Liver (tissue), 3 donors: ENCODE results near the gene IRF8.

ENCODE experiments used
- EGR1 ChIP-seq, 2 donors: IDR thresholded peaks; 2 replicates each; pipeline ENCODE4 v1.6.1; 2016 to 2018; ENCODE audit warnings: antibody characterized with exemption in 2 of 2, low read depth in 2 of 2
- GABPA ChIP-seq, 2 donors: IDR thresholded peaks in 1 of 2; conservative IDR thresholded peaks in 1 of 2; 2 replicates each; pipeline ENCODE4 v1.6.1; 2016; ENCODE audit warnings: antibody characterized with exemption in 2 of 2, mild to moderate bottlenecking in 1 of 2, moderate library complexity in 1 of 2
- RAD21 ChIP-seq, 2 donors: IDR thresholded peaks; 2 replicates each; pipeline ENCODE4 v1.6.1; 2016; ENCODE audit warnings: antibody characterized with exemption in 2 of 2, mild to moderate bottlenecking in 2 of 2
- SP1 ChIP-seq: IDR thresholded peaks from 2 replicates; pipeline ENCODE4 v1.6.1; 2018; ENCODE audit warnings: antibody characterized with exemption, mild to moderate bottlenecking
- YY1 ChIP-seq: IDR thresholded peaks from 2 replicates; pipeline ENCODE4 v1.6.1; 2016; ENCODE audit warnings: antibody characterized with exemption, mild to moderate bottlenecking
- TF ChIP-seq, protein P1 (sequence below): fragments of 150-350 bp; IDR thresholded peaks from 2 replicates; pipeline ENCODE4 v1.5.1; 2017; ENCODE audit warnings: improper control_type of control experiment, low read depth, low read length; ENCODE audit not compliant: missing input control
- TF ChIP-seq, protein P2 (sequence below): IDR thresholded peaks from 2 replicates; pipeline ENCODE4 v1.6.1; 2016; ENCODE audit warnings: antibody characterized with exemption
- TF ChIP-seq, protein P3 (sequence below): IDR thresholded peaks from 2 replicates; pipeline ENCODE4 v1.6.1; 2016; ENCODE audit warnings: antibody characterized with exemption, mild to moderate bottlenecking
- donor health status: healthy.
- donor health status: healthy.

DNA sequence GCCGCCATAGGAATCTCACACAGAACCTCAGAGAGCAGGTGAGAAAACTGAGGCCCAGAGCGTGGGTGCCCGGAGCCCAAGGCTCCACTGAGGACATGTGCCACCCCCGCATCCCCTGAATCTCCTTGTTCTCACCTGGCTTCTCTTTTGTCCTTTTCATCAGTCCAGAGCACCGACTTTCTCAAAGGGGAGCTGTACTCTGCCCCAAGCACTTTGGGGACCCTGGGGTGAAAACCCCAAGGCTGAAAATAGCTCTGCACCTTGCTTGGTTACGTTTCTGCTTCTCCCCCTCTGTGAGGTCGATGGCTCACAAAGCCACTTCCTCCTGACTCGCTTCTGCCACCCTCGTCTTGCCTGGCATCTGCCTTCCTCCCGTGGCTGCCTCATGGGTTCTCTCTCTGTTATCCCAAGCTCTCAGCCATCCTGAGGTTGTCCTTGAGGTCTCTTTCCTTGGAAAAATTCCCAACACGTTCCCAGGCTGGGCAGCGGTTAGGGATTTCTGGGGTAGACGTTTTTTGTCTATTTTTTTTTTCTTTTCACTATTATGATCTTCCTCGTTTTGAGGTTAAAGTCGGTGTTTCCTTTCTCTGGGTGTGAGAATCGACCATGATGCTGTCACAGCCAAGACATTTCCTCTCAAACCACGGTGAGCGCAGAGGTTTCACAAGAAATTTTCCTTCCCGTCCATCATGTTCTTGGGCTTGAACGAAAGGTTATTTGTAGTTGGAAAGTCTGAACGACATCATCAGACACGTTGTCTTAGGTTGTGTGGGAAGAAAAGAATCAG lies 37.2 kb downstream of the IRF8 start:
- TF ChIP-seq, protein P1, sequence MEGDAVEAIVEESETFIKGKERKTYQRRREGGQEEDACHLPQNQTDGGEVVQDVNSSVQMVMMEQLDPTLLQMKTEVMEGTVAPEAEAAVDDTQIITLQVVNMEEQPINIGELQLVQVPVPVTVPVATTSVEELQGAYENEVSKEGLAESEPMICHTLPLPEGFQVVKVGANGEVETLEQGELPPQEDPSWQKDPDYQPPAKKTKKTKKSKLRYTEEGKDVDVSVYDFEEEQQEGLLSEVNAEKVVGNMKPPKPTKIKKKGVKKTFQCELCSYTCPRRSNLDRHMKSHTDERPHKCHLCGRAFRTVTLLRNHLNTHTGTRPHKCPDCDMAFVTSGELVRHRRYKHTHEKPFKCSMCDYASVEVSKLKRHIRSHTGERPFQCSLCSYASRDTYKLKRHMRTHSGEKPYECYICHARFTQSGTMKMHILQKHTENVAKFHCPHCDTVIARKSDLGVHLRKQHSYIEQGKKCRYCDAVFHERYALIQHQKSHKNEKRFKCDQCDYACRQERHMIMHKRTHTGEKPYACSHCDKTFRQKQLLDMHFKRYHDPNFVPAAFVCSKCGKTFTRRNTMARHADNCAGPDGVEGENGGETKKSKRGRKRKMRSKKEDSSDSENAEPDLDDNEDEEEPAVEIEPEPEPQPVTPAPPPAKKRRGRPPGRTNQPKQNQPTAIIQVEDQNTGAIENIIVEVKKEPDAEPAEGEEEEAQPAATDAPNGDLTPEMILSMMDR, result no peak
- no peak for TF ChIP-seq SP1
- no peak for TF ChIP-seq YY1
- TF ChIP-seq RAD21 (IDR thresholded peaks at IDR 0.05), result no peak
- no peak for TF ChIP-seq EGR1 (IDR thresholded peaks at IDR 0.05; ENCODE audit: low read depth in 2 of 2)
- TF ChIP-seq, protein P2, sequence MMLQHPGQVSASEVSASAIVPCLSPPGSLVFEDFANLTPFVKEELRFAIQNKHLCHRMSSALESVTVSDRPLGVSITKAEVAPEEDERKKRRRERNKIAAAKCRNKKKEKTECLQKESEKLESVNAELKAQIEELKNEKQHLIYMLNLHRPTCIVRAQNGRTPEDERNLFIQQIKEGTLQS, result no peak
- TF ChIP-seq GABPA (IDR thresholded peaks at IDR 0.05 in 1 of 2, conservative IDR thresholded peaks at IDR 0.05 in 1 of 2), result no peak
- TF ChIP-seq, protein P3, sequence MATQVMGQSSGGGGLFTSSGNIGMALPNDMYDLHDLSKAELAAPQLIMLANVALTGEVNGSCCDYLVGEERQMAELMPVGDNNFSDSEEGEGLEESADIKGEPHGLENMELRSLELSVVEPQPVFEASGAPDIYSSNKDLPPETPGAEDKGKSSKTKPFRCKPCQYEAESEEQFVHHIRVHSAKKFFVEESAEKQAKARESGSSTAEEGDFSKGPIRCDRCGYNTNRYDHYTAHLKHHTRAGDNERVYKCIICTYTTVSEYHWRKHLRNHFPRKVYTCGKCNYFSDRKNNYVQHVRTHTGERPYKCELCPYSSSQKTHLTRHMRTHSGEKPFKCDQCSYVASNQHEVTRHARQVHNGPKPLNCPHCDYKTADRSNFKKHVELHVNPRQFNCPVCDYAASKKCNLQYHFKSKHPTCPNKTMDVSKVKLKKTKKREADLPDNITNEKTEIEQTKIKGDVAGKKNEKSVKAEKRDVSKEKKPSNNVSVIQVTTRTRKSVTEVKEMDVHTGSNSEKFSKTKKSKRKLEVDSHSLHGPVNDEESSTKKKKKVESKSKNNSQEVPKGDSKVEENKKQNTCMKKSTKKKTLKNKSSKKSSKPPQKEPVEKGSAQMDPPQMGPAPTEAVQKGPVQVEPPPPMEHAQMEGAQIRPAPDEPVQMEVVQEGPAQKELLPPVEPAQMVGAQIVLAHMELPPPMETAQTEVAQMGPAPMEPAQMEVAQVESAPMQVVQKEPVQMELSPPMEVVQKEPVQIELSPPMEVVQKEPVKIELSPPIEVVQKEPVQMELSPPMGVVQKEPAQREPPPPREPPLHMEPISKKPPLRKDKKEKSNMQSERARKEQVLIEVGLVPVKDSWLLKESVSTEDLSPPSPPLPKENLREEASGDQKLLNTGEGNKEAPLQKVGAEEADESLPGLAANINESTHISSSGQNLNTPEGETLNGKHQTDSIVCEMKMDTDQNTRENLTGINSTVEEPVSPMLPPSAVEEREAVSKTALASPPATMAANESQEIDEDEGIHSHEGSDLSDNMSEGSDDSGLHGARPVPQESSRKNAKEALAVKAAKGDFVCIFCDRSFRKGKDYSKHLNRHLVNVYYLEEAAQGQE, result no peak
